CD4-positive, alpha-beta T cell treated with Interleukin-2 at 100 ng/mL for 4 hours (primary cell): Measurements from ENCODE around the gene ZNF629.
A peak's percentile ranks its signal among the peaks of the same experiment; 100 is the strongest.

Experiments
- DNase-seq: peaks from one replicate; pipeline ENCODE4 v3.0.0-alpha.2; 2020; ENCODE audit warnings: low spot score

ZNF629 gene

GRCh38 chr16:30767767-30768465 lies 19.1 kb downstream of the ZNF629 start:
- peak; percentile 56 for DNase-seq

DNA sequence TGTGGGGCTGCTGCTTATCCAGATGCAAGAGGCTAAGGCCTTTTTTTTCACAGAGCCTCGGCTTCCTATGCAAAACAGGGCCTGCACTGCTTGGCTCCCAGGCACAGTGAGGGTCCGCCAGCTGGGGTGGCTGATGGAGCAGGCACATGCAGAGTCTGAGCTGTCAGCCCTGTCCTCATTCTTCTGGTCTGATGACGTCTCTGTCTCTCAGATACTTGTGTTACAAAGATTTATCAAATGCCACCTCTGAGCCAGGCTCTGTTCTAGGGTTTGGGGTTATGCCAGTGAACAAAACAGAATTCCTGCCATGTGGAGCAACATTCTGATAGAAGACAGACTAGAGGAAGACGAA lies 20.1 kb downstream of the ZNF629 start:
- DNase-seq: no peak

GRCh38 chr16:30766206-30766932 lies 20.6 kb downstream of the ZNF629 start:
- DNase-seq: no peak

DNA sequence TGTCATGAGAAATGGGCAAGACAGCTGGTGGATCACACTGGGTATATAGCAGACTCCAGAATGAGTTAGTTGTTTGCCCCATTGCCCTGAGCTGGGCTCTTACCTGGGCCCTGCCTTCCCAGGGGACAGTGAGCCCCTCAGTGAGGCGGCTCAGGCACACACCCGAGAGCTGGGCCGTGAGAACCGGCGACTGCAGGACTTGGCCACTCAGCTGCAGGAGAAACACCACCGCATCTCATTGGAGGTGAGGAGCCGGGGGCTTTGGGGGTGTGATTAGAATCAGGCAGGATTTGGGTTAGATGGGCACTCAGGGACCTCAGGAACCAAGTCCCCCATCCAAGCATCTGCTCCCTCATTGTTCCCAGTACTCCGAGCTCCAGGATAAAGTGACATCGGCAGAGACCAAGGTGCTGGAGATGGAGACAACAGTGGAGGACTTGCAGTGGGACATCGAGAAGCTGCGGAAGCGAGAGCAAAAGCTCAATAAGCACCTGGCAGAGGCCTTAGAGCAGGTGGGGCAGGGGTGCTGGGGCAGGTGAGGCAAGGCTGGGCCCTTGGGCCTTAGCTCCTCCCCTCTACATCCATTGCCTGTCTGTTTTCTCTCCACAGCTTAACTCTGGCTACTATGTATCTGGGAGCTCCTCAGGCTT lies 22.1 kb downstream of the ZNF629 start:
- no peak for DNase-seq

DNA sequence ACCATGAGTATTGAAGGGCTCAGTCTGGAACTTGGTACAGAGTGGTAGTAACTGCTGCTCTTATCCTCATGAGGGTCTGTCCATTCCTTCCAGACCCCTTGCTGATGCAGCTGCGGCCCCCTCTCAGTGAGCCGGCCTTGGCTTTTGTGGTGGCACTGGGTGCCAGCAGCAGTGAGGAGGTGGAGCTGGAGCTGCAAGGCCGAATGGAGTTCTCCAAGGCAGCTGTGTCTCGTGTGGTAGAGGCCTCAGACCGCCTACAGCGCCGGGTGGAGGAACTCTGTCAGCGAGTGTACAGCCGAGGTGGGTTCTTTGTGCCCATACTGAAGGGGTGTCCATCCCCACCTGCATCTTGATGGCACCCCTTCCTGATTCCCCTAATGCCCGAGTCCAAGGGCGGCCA lies 22.9 kb downstream of the ZNF629 start:
- no peak for DNase-seq

DNA sequence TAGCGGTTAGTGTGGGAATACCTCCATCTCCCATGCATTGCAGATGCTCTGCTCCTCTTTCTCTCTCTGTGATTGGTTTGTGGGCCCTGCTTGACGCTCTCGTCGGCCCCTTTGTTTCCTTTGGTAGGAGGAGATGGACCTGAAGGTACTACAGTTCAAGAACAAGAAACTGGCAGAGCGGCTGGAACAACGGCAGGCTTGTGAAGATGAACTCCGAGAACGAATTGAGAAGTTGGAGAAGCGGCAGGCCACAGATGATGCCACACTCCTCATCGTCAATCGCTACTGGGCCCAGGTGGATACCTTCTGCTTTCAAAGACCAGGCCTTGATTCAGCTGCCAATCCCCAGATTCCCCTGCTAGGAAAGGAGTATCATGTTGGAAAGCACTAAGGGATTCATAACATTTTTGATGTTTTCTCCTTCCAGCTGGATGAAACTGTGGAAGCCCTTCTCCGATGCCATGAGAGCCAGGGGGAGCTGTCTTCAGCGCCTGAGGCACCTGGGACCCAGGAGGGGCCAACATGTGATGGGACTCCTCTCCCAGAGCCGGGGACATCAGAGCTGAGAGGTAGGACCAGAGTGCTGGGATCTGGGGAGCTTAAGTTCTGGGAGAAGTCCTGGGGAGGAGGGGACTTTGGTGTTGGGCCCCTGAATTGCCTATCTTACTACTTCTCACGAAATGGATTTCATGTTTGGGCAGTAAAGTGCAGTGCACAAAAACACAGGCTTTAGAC lies 23.8 kb downstream of the ZNF629 start:
- DNase-seq: no peak

GRCh38 chr16:30761928-30762902 lies 24.8 kb downstream of the ZNF629 start, which contains the start of the genes CFAP119 and RNF40:
Gene CFAP119 (minus strand): TSS chr16:30762062. CDS start chr16:30761748, 314 bp downstream.
Gene RNF40 (plus strand): TSS chr16:30762322. CDS start chr16:30762546, 224 bp downstream.
- DNase-seq: peak; percentile 93

- DNase-seq: peak; percentile 36
Observed at GRCh38 chr16:30761427-30761927, 25.5 kb downstream of the ZNF629 start.

GRCh38 chr16:30760577-30761426 lies 26.2 kb downstream of the ZNF629 start:
- no peak for DNase-seq

GRCh38 chr16:30760001-30760559 lies 26.9 kb downstream of the ZNF629 start:
- no peak for DNase-seq

DNA sequence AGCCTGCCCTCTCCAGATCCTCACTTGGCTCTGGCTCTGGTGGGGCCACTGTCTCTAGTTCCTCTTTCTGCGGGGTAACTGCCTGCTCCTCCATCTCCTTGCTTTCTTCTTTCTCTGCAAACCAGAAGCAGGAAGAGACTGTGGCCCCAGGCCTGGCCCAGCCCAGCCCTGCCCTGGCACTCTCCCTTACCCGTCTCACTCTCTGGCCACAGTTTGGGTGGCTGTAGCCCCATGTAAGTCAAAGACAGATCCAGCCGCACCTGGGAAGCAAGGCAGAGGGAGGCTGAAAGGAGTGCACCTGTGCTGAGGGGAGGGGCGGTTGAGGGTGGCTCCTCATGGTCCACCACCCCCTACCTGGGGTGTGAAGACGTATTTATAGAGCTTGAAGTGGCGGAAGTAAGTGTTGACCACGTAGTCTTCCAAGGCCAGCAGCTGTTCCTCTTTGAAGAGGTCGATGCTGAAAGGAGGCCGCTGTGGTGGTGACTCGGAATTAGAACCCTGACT lies 28.0 kb downstream of the ZNF629 start:
- DNase-seq: no peak

- no peak for DNase-seq
Observed at GRCh38 chr16:30757316-30757715, 29.7 kb downstream of the ZNF629 start.

DNA sequence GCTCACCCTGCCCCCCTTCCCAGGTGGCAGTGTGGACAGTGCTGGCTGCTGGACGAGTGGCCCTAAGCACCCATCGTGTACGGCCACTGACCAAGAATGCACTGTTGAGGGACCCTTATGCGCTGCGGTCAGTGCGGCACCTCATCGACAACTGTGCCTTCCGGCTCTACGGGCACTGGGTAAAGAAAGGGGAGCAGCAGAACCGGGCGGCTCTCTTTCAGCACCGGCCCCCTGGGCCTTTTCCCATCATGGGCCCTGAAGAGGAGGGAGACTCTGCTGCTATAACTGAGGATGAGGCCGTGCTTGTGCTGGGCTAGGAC lies 30.3 kb downstream of the ZNF629 start:
- no peak for DNase-seq

GRCh38 chr16:30755955-30756780 lies 30.8 kb downstream of the ZNF629 start:
- DNase-seq: no peak

- no peak for DNase-seq
Observed at GRCh38 chr16:30753596-30753995, 33.4 kb downstream of the ZNF629 start.

- no peak for DNase-seq
Observed at GRCh38 chr16:30750876-30751465, 36.0 kb downstream of the ZNF629 start.

DNA sequence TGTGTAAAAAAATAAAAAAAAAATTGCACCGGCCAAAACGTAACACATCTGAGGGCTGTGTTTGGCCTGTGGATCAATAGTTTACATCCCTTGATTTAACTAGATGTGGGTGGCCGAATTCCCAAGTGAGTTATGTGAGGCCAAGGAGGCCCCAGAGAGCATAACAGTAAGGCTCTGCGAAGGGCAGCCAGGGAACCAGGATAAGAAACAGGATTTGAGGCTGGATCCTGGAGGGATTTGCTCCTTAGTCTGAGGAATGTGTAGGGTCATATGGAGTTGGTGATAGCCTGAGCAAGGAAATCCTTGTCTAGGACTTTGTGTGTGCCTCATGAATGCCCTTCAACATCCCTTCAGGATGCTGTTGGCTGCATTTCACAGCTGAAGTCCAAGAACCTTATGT lies 36.8 kb downstream of the ZNF629 start:
- no peak for DNase-seq
